ENCODE measurements around the gene NPY.
A peak's percentile ranks its signal among the peaks of the same experiment; 100 is the strongest.
"Not testable (repeated sequence)": the region's sequence is repeated elsewhere in the genome, so short reads cannot be mapped to it uniquely, and the experiment has no call there.

The NPY gene

DNA sequence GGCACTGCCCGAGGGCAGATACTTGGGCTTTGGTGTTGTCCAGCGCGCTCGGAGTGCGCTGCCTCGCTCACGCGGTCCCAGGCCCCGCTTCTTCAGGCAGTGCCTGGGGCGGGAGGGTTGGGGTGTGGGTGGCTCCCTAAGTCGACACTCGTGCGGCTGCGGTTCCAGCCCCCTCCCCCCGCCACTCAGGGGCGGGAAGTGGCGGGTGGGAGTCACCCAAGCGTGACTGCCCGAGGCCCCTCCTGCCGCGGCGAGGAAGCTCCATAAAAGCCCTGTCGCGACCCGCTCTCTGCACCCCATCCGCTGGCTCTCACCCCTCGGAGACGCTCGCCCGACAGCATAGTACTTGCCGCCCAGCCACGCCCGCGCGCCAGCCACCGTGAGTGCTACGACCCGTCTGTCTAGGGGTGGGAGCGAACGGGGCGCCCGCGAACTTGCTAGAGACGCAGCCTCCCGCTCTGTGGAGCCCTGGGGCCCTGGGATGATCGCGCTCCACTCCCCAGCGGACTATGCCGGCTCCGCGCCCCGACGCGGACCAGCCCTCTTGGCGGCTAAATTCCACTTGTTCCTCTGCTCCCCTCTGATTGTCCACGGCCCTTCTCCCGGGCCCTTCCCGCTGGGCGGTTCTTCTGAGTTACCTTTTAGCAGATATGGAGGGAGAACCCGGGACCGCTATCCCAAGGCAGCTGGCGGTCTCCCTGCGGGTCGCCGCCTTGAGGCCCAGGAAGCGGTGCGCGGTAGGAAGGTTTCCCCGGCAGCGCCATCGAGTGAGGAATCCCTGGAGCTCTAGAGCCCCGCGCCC lies at the start of gene NPY:
Gene NPY (plus strand): TSS at position 294 of the 802 bp plus-strand sequence. CDS start 1,051 bp downstream, outside the sequence.
- peak in 1 of 2 donors; percentile 37 for DNase-seq

DNA sequence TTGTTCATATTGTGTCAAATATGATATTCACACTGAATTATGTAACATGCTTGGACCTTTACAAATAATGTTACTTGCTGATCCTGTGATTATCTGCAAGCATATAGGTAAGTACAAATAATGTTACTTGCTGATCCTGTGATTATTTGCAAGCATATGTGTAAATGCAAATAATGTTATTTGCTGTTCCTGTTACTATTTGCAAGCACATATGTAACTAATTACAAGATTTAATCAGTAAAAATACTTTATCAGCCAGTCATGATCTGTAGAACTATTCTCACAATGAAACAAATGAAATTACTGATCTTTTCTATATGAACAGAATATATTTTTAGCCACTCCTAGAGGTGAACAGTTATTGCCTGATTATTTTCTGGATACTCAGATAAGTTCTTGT lies 44.7 kb upstream of the NPY start:
- no peak for DNase-seq

DNA sequence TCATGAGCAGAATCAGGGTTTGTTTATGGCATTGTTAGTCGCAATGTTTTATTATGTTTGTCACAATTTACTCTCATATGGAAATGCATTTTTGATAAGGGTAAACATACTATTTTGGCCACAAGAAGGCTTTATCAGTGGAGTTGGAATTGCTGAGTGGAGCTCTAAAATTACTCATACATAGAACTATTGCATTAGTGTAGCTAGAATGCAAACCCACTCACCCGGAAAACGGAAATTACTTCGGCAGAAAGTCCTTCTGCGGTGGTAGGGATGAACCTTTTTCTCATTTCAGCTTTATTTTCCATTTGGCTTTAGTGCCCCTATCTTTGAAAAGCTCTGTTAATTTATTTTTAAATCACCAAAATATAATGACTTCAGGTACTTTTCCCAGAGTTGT lies 42.8 kb upstream of the NPY start:
- no peak for DNase-seq

DNA sequence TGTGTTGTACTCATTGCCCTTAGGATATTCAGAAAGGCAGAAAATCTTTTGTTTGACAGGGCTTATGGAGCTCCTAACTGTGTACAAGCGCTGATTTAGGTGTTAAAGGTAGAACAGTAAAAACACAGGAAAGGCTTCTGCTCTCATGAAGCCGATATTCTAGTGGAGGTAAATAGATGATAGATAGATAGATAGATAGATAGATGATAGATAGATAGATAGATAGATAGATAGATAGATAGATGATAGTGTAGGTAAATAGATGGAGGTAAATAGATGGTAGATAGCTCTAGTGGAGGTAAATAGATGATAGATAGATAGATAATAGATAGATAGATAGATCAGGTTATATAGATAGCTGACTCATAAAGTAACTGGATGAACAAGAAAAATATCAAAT lies 39.4 kb upstream of the NPY start:
- no peak for DNase-seq

DNA sequence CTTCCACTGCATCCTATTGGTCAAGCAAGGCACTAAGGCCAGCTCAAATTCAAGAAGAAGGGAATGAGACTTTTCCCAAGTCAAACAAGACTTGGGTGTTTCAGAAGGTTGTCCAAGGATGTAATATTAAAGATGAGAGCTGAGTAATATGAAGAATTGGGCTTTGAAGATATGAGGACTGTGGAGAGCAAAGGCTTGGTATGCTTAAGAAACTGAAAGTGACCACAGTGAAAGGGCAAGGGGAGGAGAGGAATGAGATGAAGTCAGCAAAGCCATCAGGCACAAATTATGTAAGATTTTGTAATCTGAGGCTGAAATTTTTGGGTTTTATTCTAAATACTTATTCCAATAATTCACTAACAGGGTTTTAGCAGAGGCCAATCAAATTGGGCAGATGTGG lies 38.6 kb upstream of the NPY start:
- no peak for DNase-seq

DNA sequence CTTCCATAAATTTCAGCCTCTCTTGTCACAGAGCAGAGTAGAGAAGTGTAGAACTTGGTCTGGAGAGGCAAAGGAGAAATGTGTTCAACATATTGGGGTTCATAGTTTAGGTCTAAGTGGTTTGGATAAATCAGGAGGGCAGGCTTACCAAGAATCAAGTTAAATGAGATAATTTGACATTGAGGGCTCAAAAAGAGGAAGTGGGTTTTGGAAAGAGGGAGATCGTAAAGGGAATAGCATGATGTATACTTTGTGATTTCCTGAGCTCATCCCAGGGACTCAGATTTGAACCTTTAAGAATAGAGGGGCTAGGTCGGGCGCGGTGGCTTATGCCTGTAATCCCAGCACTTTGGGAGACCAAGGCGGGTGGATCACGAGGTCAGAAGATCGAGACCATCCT lies 34.7 kb upstream of the NPY start:
- no peak for DNase-seq

DNA sequence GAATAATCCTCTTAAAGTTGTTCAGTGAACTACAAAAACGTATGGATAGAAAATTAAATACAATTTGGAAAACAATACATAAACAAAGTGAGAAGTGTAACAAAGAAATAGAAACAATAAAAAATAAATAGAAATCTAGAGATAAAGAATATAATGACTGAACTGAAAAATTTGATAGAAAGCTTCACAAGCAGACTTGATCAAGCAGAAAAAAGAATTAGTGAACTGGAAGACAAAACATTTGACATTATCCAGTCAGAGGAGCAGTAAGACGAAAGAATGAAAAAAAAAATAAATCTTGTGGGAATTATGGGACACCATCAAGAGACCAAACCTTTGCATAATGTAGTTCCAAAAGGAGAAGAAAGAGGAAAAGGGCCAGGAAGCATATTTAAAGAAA lies 32.4 kb upstream of the NPY start:
- DNase-seq = no peak

DNA sequence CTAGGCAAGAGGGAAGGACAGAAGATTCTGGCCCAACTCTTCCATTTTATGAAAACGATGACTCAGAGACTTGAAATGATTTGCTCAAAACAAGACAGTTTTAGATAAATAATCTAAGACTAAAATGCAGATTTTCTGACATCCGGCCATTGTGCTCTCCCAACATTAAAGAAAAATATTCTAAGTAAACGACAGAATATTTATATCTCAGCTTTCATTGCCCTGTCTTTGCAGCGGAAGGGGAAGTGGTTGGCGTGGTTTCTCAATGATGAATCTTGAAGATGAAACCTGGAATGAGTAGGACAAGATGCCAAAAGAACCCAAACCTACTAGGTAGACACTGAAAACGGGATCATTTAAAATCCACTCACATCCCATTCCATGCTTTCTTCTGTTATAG lies 28.9 kb upstream of the NPY start:
- DNase-seq = peak in 1 of 2 donors; percentile 17

DNA sequence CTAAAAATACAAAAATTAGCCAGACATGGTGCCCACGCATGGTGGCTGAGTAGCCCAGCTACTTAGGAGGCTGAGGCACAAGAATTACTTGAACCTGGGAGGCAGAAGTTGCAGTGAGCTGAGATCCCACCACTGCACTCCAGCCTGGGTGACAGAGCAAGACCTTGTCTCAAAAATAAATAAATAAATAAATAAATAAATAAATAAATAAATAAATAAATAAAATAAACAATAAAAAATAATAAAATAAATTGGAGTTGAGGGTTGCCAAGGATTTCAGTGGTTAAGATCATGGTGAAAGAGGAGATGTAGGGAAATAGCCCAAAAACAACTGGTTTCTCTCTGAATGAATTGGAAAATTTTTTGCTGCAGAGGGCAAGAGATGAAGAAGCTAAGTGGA lies 25.7 kb upstream of the NPY start:
- DNase-seq = not testable (repeated sequence)

DNA sequence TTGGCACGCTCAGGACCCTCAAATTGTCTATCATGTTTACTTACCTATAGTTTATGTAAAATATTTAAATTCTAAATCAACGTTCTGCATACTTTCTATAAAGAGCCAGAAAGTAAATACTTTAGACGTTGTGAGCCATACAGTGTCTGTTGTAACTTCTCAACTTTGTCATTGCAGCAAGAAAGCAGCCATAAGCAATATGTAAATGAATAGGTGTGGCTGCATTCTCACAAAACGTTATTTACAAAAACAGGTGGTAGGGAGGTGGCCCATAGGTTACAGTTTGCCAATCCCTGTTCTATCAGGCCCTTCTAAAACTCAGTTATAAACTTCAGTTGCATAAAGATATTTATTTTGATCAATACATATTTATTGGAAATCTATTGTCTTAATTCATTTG lies 12.1 kb upstream of the NPY start:
- no peak for DNase-seq

DNA sequence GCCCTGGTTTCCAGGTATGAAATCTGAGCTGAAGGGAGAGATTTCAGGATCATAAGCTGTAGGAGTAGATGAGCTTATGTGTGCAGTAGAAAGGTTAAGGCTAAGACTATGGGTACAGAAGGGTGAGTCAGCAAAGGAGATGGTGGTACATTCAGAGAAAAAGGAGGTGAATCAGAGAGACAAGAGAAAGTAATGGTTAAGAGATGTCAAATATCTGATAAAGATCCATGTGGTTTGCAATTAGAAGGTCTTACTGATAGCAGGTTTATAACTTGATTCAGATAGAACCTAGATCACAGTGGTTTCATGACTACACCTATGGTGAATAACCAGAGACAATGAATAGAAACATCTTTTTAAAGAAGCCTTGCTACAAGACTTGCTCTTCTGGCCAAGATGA lies 4.5 kb upstream of the NPY start:
- no peak for DNase-seq

DNA sequence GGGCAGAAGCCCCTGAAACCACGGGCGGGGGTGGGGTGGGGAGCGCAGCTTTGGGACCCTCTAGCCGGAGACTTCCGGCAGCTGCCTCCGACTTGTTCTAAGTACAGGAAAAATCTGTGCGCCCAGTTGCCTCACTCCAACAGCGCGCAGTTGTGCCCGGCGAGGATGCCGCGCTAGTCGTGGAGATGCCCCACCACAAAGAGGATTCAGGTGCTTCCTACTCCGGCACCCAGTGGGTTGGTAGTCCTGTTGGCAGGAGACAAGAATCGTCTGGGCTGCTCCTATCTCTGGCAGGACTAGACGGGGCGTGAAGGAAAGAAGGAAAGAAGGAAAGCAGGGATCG lies 465 bp upstream of the NPY start:
- DNase-seq = peak in 1 of 2 donors; percentile 8

DNA sequence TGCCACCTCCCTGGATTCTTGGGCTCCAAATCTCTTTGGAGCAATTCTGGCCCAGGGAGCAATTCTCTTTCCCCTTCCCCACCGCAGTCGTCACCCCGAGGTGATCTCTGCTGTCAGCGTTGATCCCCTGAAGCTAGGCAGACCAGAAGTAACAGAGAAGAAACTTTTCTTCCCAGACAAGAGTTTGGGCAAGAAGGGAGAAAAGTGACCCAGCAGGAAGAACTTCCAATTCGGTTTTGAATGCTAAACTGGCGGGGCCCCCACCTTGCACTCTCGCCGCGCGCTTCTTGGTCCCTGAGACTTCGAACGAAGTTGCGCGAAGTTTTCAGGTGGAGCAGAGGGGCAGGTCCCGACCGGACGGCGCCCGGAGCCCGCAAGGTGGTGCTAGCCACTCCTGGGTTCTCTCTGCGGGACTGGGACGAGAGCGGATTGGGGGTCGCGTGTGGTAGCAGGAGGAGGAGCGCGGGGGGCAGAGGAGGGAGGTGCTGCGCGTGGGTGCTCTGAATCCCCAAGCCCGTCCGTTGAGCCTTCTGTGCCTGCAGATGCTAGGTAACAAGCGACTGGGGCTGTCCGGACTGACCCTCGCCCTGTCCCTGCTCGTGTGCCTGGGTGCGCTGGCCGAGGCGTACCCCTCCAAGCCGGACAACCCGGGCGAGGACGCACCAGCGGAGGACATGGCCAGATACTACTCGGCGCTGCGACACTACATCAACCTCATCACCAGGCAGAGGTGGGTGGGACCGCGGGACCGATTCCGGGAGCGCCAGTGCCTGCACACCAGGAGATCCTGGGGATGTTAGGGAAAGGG lies 913 bp downstream of the NPY start:
- DNase-seq = peak in 1 of 2 donors; percentile 3

DNA sequence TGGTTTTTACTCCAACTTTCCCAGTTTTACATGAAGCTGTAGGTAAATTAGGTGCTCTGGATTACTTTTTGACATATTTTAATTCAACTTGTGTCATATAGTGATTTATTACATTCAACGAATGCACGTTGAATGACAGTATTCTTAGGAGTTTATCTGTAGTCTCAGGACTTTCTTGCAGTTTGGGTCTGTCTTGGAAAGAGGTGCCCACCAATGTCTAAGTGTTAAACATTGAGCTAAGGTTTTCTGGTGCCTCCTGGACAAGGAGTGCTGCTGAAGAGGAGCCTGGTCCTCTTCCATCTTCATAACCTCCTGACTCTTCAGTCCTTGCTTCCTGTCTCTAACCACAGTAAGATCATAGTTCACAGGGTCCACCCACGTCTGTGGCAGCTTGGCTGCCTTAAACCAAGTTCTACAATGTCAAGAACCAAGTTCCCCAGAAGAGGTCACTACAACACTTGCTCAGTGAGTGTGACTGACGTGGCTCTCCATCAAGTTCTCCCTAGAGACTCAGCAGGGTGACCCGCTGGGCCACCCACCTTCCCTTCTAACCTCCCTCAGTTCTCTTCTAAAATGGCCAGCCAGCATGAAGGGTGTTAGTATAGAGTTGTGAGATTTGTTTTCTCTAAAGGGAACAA lies 6.1 kb downstream of the NPY start:
- DNase-seq = peak; percentile 50 to 54

DNA sequence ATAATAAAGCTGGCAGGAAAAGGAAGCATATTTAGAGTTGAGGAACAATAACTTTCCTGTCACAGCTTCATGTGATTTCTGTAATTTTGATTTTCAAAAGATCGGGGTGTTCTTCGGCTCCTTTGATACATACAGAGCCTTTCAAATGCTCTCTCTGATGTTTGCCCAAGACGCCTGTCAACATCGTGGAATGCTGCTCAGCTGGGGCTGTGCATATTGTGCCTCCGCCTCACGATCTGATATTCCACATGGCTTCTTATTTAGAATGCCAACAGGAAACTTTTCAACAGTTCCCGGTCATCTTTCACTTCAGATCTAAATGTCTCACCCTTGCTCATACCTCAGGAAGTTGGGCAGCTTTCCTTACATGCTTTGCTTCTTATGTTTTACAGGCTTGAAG lies 7.3 kb downstream of the NPY start:
- no peak for DNase-seq

DNA sequence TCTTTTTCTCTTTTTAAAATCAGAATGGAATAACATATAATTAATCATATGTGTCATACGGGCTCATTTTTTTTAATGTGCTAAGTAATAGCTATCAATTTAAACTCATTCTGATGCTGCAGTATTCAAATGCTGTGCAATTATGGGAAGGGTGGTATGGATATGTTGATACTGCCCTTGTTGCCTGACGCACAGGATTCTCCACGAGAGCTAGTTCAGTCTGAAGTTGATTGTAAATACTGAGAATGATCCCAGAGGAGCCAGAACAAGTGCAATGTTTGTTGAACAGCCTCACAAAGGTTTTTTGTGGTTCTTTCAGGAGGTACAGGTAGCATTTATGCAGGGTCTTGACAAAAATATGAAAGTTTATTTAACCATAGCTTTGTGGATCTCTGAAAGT lies 13.4 kb downstream of the NPY start:
- no peak for DNase-seq

DNA sequence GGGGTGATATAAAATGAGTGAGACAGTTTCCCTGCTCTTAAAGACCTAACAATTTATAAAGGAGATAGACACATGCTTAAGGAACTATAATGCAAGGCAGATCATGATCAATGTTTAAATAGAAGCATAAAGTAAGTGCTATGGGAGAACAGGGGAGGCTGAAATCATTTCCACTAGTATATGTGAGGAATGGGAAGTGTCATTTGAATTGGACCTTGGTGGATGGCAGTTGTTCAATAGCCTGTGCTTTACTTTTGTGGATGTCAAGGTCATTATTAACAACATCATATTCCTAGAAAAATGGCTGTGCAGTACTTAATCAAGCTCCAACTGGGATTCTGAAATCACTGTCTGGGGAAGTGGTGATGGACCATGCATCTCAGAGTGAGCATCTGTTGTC lies 14.7 kb downstream of the NPY start:
- DNase-seq = no peak

DNA sequence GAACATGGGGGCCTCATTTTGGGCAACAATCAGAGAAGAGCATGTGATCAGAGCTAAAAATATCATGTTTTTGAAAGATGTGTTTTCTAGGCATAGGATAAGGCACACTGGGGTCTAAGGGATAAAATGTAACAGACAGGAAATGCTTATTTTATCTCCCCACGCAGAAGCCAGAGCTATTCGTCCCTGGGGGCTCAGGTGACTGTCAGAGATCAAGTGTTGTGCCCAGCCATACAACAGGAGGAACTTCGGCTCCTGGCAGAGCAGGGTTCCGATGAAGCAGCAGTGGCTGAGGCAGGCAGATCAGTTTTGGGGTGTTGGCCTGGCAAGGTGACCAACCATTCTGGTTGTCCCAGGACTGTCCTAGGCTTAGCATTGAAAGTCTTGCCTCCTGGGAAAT lies 15.2 kb downstream of the NPY start:
- no peak for DNase-seq

DNA sequence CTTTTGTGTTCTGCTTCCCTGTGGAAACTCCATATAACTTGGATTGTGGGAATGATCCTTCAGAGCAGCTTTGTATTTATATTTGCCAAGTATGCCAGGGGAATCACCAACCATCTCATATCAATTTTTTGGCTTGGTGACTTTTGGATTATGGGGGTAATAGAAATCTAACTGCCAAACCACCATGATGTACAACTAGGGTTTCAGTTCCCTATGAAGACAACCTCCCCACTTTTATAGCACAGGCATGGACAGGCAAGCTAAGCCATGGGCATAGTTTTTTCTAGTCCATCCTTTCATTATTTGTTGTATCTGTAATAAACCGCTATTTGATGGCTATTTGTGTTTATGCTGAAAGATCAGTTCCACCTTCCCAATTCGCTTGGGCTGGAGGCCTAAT lies 17.7 kb downstream of the NPY start:
- DNase-seq = no peak

DNA sequence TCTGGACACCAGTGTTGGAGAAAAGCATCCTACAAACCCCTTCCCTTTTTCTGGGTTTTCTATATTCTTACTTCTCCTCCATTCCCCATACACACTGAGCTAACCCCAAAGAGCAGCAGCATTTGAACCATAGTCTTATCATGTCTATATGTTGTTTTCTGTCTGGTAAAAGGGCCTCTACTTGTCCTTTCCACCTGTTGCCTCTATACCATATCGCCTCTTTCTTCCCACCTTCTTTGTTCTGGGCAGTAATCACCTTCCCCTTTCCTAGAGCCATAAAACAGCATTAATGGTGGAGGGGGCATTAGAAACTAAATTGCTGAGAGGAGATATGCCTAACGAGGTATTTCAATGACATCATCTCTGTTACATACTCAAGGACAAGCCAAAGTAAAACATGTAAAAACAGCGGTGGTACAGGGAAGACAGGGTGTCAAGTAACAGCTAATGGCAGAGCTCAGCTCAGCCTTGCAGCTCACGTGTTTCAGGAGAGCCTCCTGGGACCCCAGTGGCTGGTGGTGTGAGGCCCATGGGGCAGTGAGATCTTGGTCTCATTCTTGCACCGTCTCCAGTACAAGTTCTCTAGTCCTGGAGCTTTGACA lies 20.6 kb downstream of the NPY start:
- DNase-seq = no peak

DNA sequence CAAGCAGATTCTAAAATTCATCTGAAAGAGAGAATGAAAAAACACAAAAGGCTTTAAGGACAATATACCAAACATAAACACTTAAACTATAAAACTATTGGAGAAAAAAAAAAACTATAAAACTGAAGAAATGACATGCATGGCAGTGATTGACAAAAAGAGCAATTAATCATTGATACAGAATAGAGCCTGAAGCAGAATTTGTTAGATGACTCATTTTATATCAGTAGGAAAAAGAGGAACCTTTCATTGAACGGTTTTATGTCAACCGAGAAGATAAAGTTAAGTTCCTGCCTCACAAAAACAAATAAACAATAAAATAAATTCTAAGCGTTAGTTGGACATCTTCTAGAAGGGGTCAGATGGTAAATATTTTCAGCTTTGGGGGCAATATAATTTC lies 23.3 kb downstream of the NPY start:
- DNase-seq = no peak

DNA sequence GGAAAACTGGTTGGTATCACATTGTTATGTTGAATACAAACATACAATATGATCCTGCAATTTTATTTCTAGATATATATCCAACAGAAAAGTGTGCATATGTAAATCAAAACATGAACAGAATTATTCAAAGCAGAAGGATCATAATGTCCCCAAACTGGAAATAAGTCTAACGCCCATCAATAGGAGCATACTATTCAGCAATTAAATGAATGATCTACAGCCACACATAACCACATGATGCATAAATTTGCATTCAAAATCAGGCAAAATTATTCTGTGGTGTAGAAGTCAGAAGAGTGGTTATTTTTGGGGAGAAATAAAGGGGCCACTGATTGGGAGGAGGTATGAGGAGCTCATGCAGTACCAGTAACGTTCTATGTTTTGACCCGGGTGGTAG lies 28.6 kb downstream of the NPY start:
- no peak for DNase-seq

DNA sequence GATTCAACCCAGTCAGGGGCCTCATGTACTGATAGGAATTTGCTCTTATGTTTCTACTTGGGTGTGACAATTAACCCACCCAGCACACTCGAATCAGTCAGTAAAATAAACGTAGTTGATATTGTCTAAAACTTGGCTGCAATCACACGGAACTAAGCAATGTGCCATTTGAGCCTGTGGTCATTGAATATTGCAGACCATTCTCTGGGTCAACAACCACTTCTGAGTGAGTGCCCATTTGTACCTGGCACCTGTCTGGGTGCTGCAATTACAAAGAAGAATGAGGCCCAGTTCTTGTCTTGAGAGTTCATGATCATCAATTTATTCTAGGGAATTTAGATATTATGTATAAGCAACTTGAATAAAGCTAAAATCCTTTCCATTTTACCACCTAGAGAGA lies 29.8 kb downstream of the NPY start:
- DNase-seq = no peak

DNA sequence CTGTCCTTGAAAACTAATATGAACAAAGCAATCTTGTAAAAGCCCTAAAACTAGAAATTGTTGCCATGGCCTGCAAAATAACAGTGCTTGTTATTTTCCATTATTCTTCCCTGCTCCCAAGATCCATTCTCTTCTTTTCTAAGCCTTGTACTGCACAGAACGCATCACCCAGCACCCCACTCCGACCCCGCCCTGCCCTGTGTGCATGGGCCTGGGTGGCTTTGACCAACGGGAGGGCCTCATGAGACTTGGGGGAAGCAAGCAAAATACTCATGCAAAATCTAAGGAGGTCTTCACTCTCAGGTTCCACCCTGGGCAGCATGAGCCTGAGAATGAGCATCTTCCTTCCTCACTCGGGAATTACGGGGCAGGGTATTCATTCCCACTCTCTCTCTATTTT lies 32.4 kb downstream of the NPY start:
- no peak for DNase-seq
